GM18951 (cell line): Measurements from ENCODE around the gene NCEH1.
"Not testable (repeated sequence)": the region's sequence is repeated elsewhere in the genome, so short reads cannot be mapped to it uniquely, and the experiment has no call there.

Experiments used
- POLR2A ChIP-seq: IDR thresholded peaks from 4 replicates; pipeline ENCODE4 v1.6.1; 2011; ENCODE audit warnings: mild to moderate bottlenecking; ENCODE audit not compliant: insufficient read length, insufficient read depth; ENCODE audit errors: extremely low read depth
- in situ Hi-C: fragments of 300-500 bp; cut with MboI; formaldehyde crosslinking; loops from one replicate; pipeline ENCODE4 v1.12.0; 2022; ENCODE audit warnings: low sequenced_read_pairs, mixed read lengths, inconsistent platforms; ENCODE audit not compliant: unreplicated experiment

The NCEH1 gene

DNA sequence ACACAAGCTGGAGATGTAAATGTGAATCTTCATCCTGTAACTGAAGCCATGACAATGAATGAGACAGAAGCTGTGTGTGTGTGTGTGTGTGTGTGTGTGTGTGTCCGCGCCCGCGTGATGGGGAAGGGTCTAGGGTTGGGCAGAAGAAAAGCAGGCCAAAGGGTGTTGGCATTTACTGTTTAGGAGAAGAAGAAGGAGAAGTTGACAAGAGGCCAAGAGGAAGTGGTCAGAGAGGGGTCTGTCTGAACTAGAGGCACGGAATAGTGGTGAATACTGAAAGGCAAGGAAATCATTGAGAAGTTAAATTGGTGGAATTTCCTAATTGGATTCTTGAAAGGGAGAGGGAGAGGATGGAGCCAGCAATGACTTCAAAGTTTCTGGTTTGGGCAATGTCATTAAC is 5.6 kb upstream of the NCEH1 start:
- no peak for TF ChIP-seq POLR2A
- in situ Hi-C loops, result no loop called here

DNA sequence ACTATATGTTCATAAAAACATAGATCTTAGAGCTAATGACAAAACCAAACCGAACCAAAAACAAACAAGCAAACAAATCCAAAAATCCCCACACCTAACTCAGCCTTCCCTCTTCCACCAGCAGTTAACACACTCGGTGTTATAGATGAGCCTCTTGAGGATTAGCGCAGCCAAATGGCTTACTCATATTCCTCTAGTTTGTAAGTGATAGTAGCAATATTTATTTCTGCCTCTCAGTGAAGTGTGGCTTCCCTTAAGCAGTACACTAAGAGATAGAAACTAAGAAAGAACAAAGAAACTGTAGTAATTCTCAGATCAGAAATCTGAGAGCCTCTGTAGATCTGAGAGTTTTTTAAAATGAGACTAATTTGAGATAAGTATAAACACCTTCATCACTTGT is 2.4 kb upstream of the NCEH1 start:
- TF ChIP-seq POLR2A, result no peak
- in situ Hi-C loops, result no loop called here

DNA sequence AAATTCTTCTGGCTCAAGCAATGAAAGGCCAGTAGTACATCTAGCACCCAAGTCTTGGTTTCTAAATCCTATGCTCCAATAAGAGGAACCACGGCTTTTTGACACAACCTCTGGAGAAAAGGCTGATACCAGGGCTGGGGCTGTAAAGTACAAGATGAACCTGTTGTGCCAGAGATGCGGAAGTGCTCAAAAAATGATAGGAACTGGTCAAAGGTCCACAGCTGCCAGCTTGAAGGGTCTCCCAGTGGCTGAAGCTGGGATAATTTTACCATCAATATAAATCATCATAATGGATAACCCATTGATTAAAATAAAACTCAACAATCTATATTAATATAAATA is 558 bp upstream of the NCEH1 start:
- in situ Hi-C loops, result no loop called here
- TF ChIP-seq POLR2A, result no peak

DNA sequence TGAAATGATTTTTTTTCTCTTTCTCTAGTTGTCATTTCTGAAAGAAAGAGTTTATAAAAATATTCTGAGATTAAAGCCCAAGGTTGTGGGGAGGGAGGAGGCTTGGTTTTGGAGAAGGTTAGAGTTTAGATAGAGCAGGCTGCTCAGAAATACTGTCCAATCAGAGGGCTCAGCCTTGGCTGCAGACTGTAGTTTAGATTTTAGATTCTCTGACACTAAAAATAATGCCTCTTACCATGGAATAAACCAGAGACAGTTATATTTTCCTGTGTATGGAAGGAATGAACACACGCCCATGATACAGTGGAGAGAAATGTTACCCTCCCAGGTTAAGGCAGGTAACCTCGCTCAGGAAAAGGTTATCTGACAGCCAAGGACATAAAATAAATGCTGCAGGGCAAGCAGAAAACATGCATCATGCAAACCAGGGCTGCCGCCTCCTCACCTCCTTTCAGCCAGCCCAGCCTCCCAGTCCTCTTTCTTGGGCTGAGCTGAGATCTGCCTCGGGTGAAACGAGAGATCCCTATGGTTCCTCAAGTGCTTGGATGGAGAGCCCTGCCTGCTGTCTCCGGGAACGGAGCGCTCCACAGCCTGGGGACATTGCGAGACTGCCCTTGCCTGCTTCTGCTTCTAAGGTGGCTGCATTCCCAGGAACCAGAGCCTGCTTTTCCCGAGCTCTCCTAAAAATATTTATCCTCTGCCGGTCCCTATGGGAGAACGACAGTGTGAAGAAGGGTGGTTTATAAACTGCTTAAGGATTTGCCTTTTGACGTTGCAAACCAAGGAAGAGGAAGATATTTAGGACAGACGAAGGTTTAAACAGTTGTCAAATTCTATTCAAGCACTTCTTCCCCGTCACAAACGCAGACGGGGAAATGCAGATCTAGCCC is 848 bp downstream of the NCEH1 start:
- in situ Hi-C loops, result no loop called here
- no peak for TF ChIP-seq POLR2A

DNA sequence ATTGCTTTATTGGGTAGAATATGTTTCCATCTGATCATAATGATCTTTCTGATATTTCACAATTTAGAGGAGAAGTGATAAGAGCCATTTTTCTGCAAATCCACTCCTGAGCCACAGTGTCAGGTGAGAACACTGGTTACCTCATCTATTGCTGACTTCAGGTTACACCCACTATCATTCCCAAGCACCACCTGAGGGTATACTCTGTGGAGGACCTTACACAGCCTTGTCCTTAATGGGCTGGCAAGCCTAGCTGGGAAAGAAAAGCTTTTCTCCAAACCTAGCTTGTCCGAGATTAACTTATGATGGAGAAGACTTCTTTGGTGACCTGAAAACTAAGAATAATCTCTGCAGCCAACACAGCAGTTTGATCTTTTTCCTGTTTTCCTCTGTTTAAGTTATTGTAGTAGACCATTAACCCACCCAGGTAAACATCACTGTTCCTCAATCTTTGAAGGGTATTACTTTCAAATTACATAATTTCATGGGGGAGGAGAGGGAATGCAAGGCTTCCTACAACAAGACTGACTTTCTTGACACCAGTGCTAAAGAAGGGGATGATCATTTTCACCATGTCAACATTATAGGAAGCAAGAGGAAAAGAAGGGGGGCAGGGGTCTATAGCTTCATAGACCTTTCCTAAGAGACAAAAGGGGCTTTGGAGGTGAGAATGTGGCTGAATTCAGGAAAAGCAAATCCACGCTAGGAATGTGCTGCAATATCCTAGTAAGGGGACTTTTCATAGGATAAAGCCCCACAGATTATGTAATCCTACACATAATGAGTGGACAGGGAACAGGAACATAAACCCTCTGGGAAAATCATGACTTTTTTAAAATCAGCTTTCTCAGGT is 1.7 kb downstream of the NCEH1 start:
- in situ Hi-C loops, result no loop called here

DNA sequence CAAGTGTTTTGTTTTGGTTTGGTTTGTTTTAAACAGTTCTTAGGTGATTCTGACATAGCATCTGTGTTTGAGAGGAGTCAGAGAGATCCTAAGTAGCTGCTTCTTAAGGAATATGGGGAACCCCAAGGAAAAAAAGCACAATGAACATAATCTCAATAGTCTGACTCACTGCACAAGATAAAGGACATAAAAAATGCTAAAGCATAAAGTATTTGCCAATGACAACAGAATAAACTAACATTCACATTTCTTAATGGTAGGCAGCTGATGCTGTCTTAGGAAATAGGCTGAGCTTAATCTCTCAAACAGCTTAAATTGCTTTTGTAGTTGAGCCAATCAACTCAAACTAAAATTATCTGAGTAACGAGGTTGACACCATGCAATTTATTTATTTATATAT is 2.9 kb downstream of the NCEH1 start:
- TF ChIP-seq POLR2A, result no peak

More for the DNA sequence above, 1.7 kb downstream of the NCEH1 start:
- no peak for TF ChIP-seq POLR2A

DNA sequence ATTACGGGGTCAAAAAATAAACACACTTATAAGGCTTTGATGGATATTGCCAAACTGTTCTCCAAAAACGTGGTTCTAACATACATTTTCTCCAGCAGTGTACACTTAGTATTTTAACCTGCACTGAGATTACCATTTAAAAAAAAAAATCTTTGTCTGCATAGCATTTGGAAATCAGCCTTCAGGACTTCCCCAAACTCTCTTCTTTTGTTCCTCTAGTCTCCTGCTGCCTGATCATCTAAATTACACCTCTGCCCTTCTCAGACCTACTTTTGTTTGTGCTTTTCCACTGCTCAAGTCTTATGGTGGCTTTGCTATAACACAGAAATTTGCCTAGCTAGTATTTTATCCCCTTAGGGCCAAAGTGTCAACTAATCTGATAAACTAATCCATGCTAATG is 3.8 kb downstream of the NCEH1 start:
- in situ Hi-C loops, result no loop called here
- TF ChIP-seq POLR2A, result no peak

More for the DNA sequence above, 2.9 kb downstream of the NCEH1 start:
- in situ Hi-C loops, result no loop called here

DNA sequence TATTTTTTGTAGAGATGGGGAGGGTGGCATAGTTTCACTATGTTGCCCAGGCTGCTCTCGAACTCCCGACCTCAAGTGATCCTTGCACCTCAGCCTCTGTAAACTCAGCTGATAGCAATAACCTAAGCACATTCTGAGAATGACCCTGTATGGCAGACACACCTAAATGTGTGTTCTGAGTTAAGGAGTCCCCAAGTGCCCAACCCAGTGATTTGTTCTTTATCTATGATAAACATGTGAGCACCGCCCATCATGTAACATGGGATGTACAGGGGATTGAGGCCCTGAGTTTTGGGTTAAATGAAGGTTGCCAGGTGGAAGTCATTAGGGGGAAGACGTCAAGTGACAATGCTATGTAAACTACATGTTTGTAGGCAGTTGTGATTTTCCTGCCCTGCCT is 5.7 kb downstream of the NCEH1 start:
- in situ Hi-C loops, result no loop called here
- no peak for TF ChIP-seq POLR2A

DNA sequence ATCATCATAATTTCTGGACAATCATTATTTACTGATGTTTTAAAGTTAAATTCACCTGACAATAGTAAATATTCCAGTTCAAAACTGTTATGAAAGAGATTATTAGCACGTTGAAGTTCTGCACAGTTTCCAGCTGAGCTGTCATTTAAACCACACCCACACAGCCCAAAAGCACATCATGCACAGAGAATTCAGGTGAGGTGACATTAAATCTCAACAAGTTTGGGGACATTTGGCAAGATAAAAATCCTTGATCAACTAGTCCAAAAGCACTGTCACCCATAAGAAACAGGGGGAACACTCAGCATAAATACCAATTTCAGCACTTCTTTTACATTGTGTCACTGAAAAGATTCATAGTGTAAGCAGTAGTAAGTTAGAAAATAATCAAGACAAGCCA is 6.9 kb downstream of the NCEH1 start:
- no peak for TF ChIP-seq POLR2A
- in situ Hi-C loops, result no loop called here

DNA sequence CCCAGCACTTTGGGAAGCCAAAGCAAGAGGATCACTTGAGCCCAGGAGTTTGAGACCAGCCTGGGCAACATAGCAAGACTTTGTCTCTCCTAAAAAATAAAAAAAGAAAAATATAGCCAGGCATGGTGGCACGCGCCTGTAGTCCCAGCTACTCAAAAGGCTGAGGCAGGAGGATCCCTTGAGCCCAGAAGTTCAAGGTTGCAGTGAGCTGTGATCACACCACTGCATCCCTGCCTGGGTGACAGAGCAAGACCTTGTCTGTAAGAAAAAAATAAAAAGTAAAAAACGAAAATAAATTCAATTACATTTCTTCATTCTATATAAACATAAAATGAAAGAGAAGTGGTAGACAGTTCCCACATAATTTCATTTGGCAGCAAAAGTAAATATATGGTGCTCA is 8.1 kb downstream of the NCEH1 start:
- in situ Hi-C loops, result not testable (repeated sequence)

DNA sequence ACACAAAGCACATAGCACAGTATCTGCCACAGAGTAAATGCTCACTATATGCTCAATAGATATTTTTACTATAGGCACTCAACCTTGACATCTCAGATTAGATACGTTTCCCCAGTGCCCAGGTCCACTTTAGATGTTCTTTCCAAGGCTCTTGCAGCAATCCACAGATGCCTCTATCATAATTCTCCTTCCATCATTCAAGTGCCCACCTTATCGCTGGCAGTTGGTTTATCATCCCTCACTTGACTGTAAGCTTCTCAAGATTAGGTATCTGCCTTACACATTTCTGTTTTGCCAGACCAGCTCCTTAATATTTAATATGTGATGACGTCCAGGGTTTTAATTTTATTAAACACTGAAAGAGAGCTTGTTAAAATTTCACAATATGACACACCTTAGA is 8.6 kb downstream of the NCEH1 start:
- in situ Hi-C loops, result no loop called here
- no peak for TF ChIP-seq POLR2A

DNA sequence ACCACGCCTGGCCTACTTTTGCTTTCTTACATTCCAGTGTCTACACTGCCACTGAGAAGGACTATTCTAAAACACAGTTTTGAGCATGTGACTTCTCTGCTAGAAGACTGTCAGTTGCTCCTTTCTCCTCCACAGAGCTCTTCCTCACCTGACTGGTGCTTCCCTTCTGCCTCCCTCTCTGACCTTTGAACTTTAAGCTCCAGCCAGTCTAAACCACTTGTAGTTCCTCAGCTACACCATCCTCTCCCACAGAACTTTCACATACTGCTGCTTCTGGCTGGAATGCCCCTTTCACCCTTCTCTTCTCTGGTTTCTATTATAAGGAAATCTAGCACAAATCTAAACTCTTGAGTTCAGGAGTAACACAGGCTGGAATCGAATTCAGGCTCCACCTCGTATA is 9.1 kb downstream of the NCEH1 start:
- in situ Hi-C loops, result no loop called here
- no peak for TF ChIP-seq POLR2A

DNA sequence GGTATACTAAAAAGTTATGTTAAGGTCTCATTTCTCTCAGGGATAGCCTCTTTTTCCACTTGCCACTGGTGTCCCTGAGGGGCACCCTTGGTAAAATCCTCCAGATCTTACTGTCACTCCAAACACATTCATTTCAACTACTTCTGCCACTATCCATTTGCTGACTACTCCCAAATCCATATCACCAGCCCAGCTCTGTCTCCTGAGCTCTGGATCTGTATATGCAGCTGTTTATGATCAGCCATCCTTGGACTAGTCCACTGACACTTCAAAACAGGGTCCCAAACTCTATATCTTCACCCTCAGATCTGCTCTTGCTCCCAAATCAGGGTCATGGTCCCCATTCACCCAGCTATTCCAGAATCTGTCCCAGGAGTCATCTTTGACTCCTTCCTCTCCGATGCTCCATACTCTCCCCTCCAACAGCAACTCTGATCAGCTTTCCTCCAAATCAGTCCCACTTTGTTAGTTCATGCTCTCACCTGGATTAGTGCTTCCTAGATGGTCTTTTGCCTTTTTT is 9.9 kb downstream of the NCEH1 start:
- TF ChIP-seq POLR2A, result no peak
- in situ Hi-C loops, result no loop called here

DNA sequence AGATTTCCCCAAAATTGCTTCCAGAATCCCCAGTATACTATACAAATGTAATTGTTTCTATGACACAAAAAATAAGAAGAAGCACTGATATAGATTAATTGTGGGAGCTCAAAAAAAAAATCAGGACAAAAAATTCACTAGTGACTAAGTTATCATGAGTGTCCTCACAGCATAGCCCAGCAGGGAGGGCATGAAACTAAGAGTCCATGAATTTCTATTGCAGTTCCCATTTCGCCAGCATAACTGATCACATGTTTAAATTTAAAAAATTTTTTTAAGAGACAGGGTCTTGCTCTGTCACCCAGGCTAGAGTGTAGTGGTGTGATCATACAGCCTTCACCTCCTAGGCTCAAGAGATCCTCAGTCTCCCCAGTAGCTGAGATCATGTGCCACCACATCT is 10.6 kb downstream of the NCEH1 start:
- in situ Hi-C loops, result no loop called here
- no peak for TF ChIP-seq POLR2A
